T-helper 1 cell treated with Interleukin-12 subunit alpha and Interleukin-12 subunit beta and Interleukin-4 antibody, amounts not matched to agents 30 μg/mL and 1 μg/mL, for 36 hours (primary cell): ENCODE measurements around the gene HIVEP3.

Experiments
- H3K27ac Mint-ChIP-seq: one replicate; pipeline ENCODE4 v1.8.0; 2021; ENCODE audit warnings: mild to moderate bottlenecking, mixed read lengths
- H3K27me3 Mint-ChIP-seq: one replicate; pipeline ENCODE4 v1.8.0; 2021; ENCODE audit warnings: low read depth, mixed read lengths
- H3K36me3 Mint-ChIP-seq: one replicate; pipeline ENCODE4 v1.8.0; 2021; ENCODE audit warnings: low read depth, mixed read lengths
- H3K4me1 Mint-ChIP-seq: one replicate; pipeline ENCODE4 v1.8.0; 2021; ENCODE audit warnings: low read depth, mixed read lengths
- H3K4me3 Mint-ChIP-seq: one replicate; pipeline ENCODE4 v1.8.0; 2021; ENCODE audit warnings: mild to moderate bottlenecking, moderate library complexity, mixed read lengths
- H3K9me3 Mint-ChIP-seq: one replicate; pipeline ENCODE4 v1.8.0; 2021; ENCODE audit warnings: mixed read lengths

HIVEP3 gene

GRCh38 chr1:41846625-41847405, 71.9 kb downstream of the HIVEP3 start:
- H3K27ac Mint-ChIP-seq: no peak overlapping the region
- H3K36me3 Mint-ChIP-seq: peaks cover 6% of the 10 kb centered on the region
- no peaks in the 10 kb centered on the region for H3K9me3 Mint-ChIP-seq
- H3K4me1 Mint-ChIP-seq: peaks cover 24% of the 10 kb centered on the region
- no peaks in the 10 kb centered on the region for H3K27me3 Mint-ChIP-seq
- H3K4me3 Mint-ChIP-seq: no peak overlapping the region

- H3K4me3 Mint-ChIP-seq: no peak overlapping the region
- H3K4me1 Mint-ChIP-seq: peaks cover 12% of the 10 kb centered on the region
- H3K27me3 Mint-ChIP-seq: no peaks in the 10 kb centered on the region
- H3K9me3 Mint-ChIP-seq: no peaks in the 10 kb centered on the region
- H3K36me3 Mint-ChIP-seq: peaks cover 6% of the 10 kb centered on the region
- no peak overlapping the region for H3K27ac Mint-ChIP-seq
These were observed 73.9 kb downstream of the HIVEP3 start for GRCh38 chr1:41844781-41845272.

GRCh38 chr1:41844255-41844654, 74.5 kb downstream of the HIVEP3 start:
- H3K4me3 Mint-ChIP-seq: no peak overlapping the region
- H3K9me3 Mint-ChIP-seq: no peaks in the 10 kb centered on the region
- H3K4me1 Mint-ChIP-seq: peaks cover 10% of the 10 kb centered on the region
- no peak overlapping the region for H3K27ac Mint-ChIP-seq
- H3K27me3 Mint-ChIP-seq: no peaks in the 10 kb centered on the region
- H3K36me3 Mint-ChIP-seq: peaks cover 6% of the 10 kb centered on the region

GRCh38 chr1:41842993-41843755, 75.5 kb downstream of the HIVEP3 start:
- peaks cover 10% of the 10 kb centered on the region for H3K4me1 Mint-ChIP-seq
- H3K27ac Mint-ChIP-seq: no peak overlapping the region
- H3K9me3 Mint-ChIP-seq: no peaks in the 10 kb centered on the region
- no peak overlapping the region for H3K4me3 Mint-ChIP-seq
- no peaks in the 10 kb centered on the region for H3K27me3 Mint-ChIP-seq
- peaks cover 6% of the 10 kb centered on the region for H3K36me3 Mint-ChIP-seq

GRCh38 chr1:41842326-41842725, 76.4 kb downstream of the HIVEP3 start:
- Mint-ChIP-seq H3K36me3 (peaks cover 4% of the 10 kb centered on the region), H3K27ac (no peak overlapping the region), H3K27me3 (no peaks in the 10 kb centered on the region), H3K9me3 (no peaks in the 10 kb centered on the region), H3K4me3 (no peak overlapping the region), H3K4me1 (peaks cover 8% of the 10 kb centered on the region)

- Mint-ChIP-seq H3K9me3 (no peaks in the 10 kb centered on the region), H3K27ac (no peak overlapping the region), H3K4me3 (no peak overlapping the region), H3K27me3 (no peaks in the 10 kb centered on the region), H3K36me3 (no peaks in the 10 kb centered on the region), H3K4me1 (peaks cover 2% of the 10 kb centered on the region)
These were observed 78.0 kb downstream of the HIVEP3 start for GRCh38 chr1:41840592-41841246.

GRCh38 chr1:41838266-41838665, 80.5 kb downstream of the HIVEP3 start:
- Mint-ChIP-seq H3K9me3 (no peaks in the 10 kb centered on the region), H3K36me3 (no peaks in the 10 kb centered on the region), H3K4me3 (no peak overlapping the region), H3K4me1 (no peaks in the 10 kb centered on the region), H3K27me3 (no peaks in the 10 kb centered on the region), H3K27ac (no peak overlapping the region)

- Mint-ChIP-seq H3K4me3 (no peak overlapping the region), H3K27ac (no peak overlapping the region), H3K27me3 (no peaks in the 10 kb centered on the region), H3K9me3 (no peaks in the 10 kb centered on the region), H3K4me1 (no peaks in the 10 kb centered on the region), H3K36me3 (no peaks in the 10 kb centered on the region)
These were observed 81.0 kb downstream of the HIVEP3 start for GRCh38 chr1:41837691-41838090.

- Mint-ChIP-seq H3K4me3 (no peak overlapping the region), H3K27me3 (peaks cover 6% of the 10 kb centered on the region), H3K4me1 (no peaks in the 10 kb centered on the region), H3K36me3 (no peaks in the 10 kb centered on the region), H3K27ac (no peak overlapping the region), H3K9me3 (no peaks in the 10 kb centered on the region)
These were observed 83.2 kb downstream of the HIVEP3 start for GRCh38 chr1:41835485-41835884.

- no peaks in the 10 kb centered on the region for H3K36me3 Mint-ChIP-seq
- no peaks in the 10 kb centered on the region for H3K4me1 Mint-ChIP-seq
- no peaks in the 10 kb centered on the region for H3K9me3 Mint-ChIP-seq
- H3K27me3 Mint-ChIP-seq: peaks cover 13% of the 10 kb centered on the region
- no peak overlapping the region for H3K27ac Mint-ChIP-seq
- H3K4me3 Mint-ChIP-seq: no peak overlapping the region
These were observed 85.2 kb downstream of the HIVEP3 start for GRCh38 chr1:41833519-41834000.

- no peak overlapping the region for H3K4me3 Mint-ChIP-seq
- H3K36me3 Mint-ChIP-seq: no peaks in the 10 kb centered on the region
- H3K27ac Mint-ChIP-seq: no peak overlapping the region
- no peaks in the 10 kb centered on the region for H3K4me1 Mint-ChIP-seq
- H3K9me3 Mint-ChIP-seq: no peaks in the 10 kb centered on the region
- peaks cover 16% of the 10 kb centered on the region for H3K27me3 Mint-ChIP-seq
These were observed 88.0 kb downstream of the HIVEP3 start for GRCh38 chr1:41830726-41831125.

GRCh38 chr1:41827991-41828570, 90.6 kb downstream of the HIVEP3 start:
- no peaks in the 10 kb centered on the region for H3K4me1 Mint-ChIP-seq
- no peak overlapping the region for H3K27ac Mint-ChIP-seq
- H3K27me3 Mint-ChIP-seq: peaks cover 16% of the 10 kb centered on the region
- H3K4me3 Mint-ChIP-seq: no peak overlapping the region
- H3K36me3 Mint-ChIP-seq: no peaks in the 10 kb centered on the region
- H3K9me3 Mint-ChIP-seq: no peaks in the 10 kb centered on the region

- Mint-ChIP-seq H3K36me3 (no peaks in the 10 kb centered on the region), H3K27ac (no peak overlapping the region), H3K4me1 (peaks cover 8% of the 10 kb centered on the region), H3K9me3 (no peaks in the 10 kb centered on the region), H3K27me3 (peaks cover 8% of the 10 kb centered on the region), H3K4me3 (no peak overlapping the region)
These were observed 95.3 kb downstream of the HIVEP3 start for GRCh38 chr1:41823471-41823870.

GRCh38 chr1:41822866-41823265, 95.9 kb downstream of the HIVEP3 start:
- Mint-ChIP-seq H3K27me3 (peaks cover 5% of the 10 kb centered on the region), H3K36me3 (no peaks in the 10 kb centered on the region), H3K27ac (peak overlapping the region; percentile 8), H3K4me1 (peaks cover 8% of the 10 kb centered on the region), H3K4me3 (no peak overlapping the region), H3K9me3 (no peaks in the 10 kb centered on the region)
